ENCODE measurements around the gene GYPA.
"Not testable (repeated sequence)": the region's sequence is repeated elsewhere in the genome, so short reads cannot be mapped to it uniquely, and the experiment has no call there.

The GYPA gene

GRCh38 chr4:144128709-144129320 lies 11.7 kb downstream of the GYPA start:
- not testable (repeated sequence) for DNase-seq

DNA sequence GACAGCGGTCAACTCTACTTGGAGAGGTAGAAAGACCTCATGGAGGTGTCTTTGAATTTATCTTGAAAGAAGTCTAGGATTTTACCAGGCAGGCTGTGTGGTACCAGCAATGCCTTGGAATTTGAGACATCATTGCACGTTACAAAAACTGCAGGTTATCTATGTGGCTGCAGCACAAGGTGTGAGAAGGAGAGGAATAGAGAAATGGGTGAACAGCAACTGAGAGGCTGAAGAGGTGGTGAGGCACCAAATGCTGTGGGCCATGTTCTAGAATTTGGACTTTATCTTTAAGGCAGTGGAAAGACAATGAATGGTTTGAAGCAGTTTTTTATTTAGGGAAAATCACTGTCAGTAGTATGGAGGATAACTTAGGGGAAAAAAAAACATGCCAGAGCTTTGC lies 15.4 kb downstream of the GYPA start:
- not testable (repeated sequence) for DNase-seq

GRCh38 chr4:144123982-144124635 lies 16.4 kb downstream of the GYPA start:
- DNase-seq = not testable (repeated sequence)

DNA sequence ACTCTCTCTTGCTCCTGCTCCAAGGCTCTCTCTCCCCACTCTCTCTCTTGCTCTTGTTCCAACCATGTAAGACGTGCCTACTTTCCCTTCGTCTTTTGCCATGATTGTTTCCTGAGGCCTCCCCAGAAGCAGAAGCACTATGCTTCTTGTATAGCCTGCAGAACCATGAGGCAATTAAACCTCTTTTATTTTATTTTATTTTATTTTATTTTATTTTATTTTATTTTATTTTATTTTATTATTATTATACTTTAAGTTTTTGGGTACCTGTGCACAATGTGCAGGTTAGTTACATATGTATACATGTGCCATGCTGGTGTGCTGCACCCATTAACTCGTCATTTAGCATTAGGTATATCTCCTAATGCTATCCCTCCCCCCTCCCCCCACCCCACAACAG lies 17.2 kb downstream of the GYPA start:
- DNase-seq = not testable (repeated sequence)

DNA sequence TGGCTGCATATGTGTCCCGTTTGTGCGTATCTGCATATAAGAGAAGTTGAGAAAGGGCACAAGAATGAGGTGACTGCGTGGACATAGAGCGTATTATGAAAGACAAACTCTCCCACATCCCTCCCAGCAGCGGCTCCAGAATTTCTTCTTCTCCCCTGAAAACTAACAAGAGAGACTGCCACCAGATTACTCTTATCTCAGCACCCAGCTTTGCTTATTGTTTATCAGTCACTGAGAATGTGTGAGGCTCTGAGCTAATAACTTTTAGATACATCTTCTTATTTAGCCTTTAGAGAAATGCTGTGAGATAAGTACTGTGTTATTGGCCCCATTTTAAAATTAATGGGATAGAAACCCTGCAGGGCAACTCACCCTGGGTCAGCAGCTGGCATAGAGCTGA lies 20.8 kb downstream of the GYPA start:
- not testable (repeated sequence) for DNase-seq

DNA sequence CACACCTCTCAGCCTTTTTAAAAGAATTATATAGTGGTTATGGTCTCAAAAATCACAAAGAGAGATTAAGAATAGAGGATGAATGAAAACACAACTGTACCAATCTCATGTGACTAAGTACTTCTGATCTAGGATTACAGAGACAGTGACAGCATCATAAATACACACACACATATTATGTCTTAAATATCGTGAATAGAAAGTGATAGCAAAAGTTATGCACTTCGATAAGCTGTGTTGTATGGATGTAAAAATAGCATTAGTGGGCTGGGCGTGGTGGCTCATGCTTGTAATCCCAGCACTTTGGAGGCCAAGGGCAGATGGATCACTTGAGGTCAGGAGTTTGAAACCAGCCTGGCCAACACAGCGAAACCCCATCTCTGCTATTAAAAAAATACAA lies 25.0 kb downstream of the GYPA start:
- DNase-seq = no peak

- no peak for DNase-seq
Observed at GRCh38 chr4:144113546-144113945, 27.0 kb downstream of the GYPA start.

- DNase-seq = no peak
Observed at GRCh38 chr4:144104509-144105130, 35.9 kb downstream of the GYPA start.

- not testable (repeated sequence) for DNase-seq
Observed at GRCh38 chr4:144097776-144098175, 42.7 kb downstream of the GYPA start.

GRCh38 chr4:144093995-144094394 lies 46.5 kb downstream of the GYPA start:
- DNase-seq = not testable (repeated sequence)

- DNase-seq = not testable (repeated sequence)
Observed at GRCh38 chr4:144091181-144091580, 49.3 kb downstream of the GYPA start.

DNA sequence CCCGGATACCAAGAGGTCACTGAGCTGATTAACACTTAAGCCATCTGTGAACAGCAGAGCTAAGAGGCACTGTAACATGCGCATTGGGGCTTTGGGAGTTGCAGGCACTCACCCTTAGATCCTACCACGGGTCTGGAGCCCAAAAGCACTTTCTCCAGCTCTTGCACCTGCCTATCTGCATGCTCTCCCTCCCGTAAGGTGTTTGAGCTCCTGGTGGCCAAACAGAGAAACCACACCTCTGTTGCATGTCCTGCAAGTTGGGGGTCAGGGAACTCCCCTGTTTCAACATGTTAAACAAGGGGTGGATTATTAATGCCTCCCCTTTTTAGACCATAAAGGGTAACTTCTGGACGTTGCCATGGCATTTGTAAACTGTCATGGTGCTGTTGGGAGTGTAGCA lies 49.8 kb downstream of the GYPA start:
- no peak for DNase-seq

DNA sequence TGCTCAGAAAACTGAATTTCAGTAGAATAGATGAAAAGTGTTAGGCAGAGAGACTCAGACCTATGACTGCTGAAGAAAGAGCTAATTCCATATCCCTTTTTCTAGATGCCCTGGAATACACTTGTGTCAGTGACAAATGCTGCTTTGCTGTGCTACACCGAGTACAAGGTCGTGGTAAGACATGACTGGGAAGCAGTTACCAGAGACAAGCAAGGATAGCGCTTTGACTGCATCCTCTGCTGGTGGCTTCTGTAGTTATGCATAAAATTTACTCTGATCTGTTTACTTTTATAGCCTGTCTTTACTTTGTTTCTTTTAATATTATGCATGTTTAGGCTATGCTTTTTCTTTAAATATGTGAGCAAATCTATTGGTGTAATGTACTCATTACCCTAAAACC lies 58.5 kb downstream of the GYPA start:
- not testable (repeated sequence) for DNase-seq

GRCh38 chr4:144080135-144080534 lies 60.4 kb downstream of the GYPA start:
- not testable (repeated sequence) for DNase-seq

- not testable (repeated sequence) for DNase-seq
Observed at GRCh38 chr4:144078746-144079145, 61.8 kb downstream of the GYPA start.

DNA sequence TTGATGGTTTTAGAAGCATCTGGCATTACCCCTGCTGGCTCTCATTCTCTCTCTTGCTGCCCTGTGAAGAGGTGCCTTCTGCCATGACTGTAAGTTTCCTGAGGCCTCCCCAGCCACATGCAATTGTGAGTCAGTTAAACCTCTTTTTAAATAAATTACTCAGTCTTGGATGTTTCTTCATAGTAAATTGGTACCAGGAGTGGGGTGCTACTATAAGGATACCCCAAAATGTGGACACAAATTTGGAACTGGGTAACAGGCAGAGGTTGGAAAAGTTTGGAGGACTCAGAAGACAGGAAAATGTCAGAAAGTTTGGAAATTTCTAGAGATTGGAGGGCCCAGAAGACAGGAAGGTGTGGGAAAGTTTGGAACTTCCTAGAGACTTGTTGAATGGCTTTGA lies 79.0 kb downstream of the GYPA start:
- DNase-seq = not testable (repeated sequence)

- DNase-seq = not testable (repeated sequence)
Observed at GRCh38 chr4:144060234-144060859, 80.2 kb downstream of the GYPA start.

Data from NCI-H446 treated with DMSO at 0.1 percent for 48 hours (cell line).